CD4-positive, alpha-beta T cell treated with Interleukin-21 for 1 hour (primary cell): ENCODE results near the gene UBXN1.
"Not testable (repeated sequence)": the region's sequence is repeated elsewhere in the genome, so short reads cannot be mapped to it uniquely, and the experiment has no call there.

Experiments used
- DNase-seq: peaks from one replicate; pipeline ENCODE4 v3.0.0-alpha.2; 2020

UBXN1 gene

GRCh38 chr11:62669420-62670161 is 9.3 kb downstream of the UBXN1 start:
- DNase-seq: no peak

GRCh38 chr11:62667460-62667859 is 11.4 kb downstream of the UBXN1 start:
- DNase-seq: no peak

DNA sequence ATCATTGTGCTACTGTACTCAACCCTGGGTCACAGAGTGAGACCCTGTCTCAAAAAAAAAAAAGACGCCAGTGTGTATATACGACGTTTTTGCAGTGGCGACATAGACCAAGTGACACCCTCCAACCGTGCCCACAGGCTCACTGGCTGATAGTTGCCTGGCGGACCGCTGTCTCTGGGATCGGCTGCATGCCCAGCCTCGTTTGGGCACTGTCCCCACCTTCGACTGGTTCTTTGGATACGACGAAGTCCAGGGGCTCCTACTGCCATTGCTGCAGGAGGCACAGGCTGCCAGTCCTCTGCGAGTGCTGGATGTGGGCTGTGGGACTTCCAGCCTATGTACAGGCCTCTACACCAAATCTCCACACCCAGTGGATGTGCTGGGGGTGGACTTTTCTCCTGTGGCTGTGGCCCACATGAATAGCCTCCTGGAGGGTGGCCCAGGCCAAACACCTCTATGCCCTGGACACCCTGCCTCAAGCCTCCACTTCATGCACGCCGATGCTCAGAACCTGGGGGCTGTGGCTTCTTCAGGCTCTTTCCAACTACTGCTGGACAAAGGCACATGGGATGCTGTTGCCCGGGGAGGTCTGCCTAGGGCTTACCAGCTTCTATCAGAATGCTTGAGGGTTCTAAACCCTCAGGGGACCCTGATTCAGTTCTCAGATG is 12.5 kb downstream of the UBXN1 start:
- no peak for DNase-seq

- peak; percentile 72 for DNase-seq
Observed at GRCh38 chr11:62665599-62666258, 13.1 kb downstream of the UBXN1 start.

GRCh38 chr11:62665075-62665598 is 13.7 kb downstream of the UBXN1 start, which contains the start of the genes C11orf98 and CSKMT:
TSS of gene C11orf98 (minus strand) at chr11:62665210. CDS start at chr11:62665169, 41 bp downstream.
TSS of gene CSKMT (plus strand) at chr11:62665312. CDS start at chr11:62665880, 568 bp downstream.
- DNase-seq: peak; percentile 97

DNA sequence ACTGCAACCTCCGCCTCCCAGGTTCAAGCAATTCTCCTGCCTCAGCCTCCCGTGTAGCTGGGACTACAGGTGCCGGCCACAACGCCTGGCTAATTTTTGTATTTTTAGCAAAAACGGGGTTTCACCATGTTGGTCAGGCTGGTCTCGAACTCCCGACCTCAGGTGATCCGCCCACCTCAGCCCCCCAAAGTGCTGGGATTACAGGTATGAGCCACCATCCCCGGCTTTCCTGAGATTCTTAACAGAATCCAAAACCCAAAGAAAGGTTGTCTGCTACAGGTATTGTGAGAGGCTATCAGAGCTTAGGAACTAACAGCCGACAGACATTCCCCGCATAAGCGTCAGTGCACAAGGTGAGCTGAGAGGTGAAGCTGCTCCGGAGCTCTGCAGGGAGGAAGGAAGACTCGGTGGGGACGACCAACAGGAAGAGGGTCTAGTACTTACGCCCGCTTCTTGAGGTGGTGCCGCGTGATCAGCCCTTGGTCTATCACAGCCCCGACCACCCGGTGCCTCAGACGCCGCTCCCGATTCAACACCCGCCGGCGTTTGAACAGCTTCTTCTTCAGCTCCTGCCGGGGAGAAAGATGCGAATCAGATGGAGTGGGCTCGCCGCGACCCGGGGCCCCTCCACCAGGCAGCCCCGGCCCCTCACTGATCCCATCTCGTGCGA is 14.3 kb downstream of the UBXN1 start:
- peak; percentile 64 for DNase-seq

GRCh38 chr11:62656796-62657429 is 22.0 kb downstream of the UBXN1 start:
- DNase-seq: no peak

DNA sequence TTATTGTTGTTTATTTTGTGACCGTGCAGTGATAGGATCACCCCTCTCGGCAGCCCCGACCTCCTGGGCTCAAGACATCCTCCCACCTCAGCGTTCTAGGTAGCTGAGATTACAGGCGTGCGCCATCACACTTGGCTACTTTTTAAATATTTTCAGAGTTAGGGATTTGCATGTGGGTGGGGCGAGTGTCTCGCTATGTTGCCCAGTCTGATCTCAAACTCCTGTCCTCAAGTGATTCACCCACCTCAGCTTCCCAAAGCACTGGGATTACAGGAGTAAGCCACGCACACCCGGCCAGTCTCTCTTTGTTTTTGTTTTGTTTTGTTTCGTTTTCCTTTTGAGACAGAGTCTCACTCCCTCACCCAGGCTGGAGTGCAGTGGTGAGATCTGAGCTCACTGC is 24.6 kb downstream of the UBXN1 start:
- no peak for DNase-seq

GRCh38 chr11:62652161-62653006 is 26.5 kb downstream of the UBXN1 start:
- peak; percentile 74 for DNase-seq

DNA sequence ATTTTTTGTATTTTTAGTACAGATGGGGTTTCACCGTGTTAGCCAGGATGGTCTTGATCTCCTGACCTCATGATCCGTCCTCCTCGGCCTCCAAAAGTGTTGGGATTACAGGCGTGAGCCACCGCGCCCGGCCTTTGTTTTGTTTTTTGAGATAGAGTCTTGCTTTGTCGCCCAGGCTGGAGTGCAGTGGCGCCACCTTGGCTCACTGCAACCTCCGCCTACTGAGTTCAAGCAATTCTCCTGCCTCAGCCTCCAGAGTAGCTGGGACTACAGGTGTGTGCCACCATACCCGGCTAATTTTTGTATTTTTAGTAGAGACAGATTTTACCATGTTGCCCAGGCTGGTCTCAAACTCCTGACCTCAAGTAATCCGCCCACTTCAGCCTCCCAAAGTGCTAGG is 28.6 kb downstream of the UBXN1 start:
- DNase-seq: not testable (repeated sequence)

- no peak for DNase-seq
Observed at GRCh38 chr11:62649486-62649885, 29.4 kb downstream of the UBXN1 start.

DNA sequence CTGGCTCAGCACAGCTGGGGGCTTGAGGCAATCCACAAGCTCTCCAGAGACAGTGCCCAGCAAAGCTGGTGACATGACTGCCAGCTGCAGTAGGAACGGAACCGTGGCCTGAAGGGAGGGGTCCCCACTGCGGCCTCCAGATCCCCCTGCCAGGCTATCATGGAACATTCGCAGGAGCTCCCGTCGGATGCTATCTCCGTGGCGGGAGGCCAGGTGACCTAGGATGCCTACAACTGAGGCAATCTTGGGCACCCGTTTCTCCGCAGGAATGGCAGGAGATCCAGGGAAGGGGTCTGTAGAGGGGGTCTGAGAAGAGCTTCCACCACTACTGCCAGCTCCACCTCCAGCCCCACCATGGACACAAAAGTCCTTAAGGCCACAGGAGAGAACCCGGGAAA is 29.9 kb downstream of the UBXN1 start:
- no peak for DNase-seq

DNA sequence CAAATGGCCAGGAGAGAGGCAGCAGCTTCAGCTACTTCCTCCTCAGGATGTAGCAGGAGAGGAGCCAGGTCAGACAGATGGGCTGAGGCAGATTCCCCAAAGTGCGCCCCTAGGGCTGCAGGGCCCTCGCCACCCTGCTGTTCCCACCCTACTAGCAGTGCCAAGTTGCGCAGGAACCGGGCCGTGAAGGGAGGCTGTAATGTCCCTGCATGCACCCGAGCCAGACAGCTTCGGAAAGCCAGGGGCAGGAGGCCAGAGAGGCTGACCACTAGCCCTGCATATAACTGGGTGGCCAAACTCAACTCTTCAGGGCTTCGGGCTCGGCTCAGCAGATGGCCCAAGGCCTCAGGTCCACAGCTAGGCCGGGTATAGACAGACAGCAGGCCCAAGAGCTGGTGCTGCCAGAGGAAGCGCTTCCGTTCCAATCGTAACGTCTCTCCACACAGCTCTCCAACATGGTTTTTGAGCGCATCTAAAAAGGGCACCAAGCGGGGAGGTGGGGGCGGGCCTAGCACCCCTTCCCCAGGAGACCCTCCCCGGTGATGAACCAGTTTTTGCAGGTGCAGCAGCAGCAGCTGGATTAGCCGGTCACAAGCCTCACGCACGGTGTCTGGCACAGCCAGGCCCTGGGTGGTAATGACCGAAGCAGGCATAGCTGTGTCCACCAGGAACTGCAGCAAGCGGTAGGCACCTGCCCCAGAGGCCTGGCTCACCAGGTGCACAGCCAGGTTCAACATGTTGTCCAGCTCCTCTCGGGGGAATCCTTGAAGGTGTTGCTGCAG is 30.5 kb downstream of the UBXN1 start:
- DNase-seq: no peak

DNA sequence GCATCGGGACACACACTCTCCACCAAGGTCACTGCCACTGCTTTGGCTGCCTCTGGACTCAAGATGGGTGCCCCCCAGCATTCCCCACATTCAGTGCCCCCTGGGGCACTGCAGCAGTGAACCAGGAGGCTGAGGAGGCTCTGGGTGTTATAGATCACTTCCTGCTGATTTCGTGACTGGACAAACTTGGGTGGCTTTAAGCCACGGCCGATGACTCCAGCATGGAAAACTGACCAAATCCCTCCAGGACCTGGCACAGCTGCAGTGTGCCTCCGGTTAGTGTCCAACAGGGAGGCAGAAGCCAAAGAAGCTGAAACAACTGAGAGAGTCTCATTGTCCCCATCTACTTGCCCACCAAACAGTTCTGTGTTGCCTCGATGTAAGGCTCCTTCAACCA is 31.3 kb downstream of the UBXN1 start:
- DNase-seq: no peak

GRCh38 chr11:62646825-62647608 is 31.9 kb downstream of the UBXN1 start:
- DNase-seq: no peak

GRCh38 chr11:62645946-62646824 is 32.7 kb downstream of the UBXN1 start, which contains the start of gene GANAB:
TSS of gene GANAB (minus strand) at chr11:62646613. CDS start at chr11:62646599, 14 bp downstream.
- DNase-seq: peak; percentile 99

GRCh38 chr11:62645671-62645945 is 33.3 kb downstream of the UBXN1 start:
- DNase-seq: no peak

GRCh38 chr11:62644220-62644619 is 34.7 kb downstream of the UBXN1 start:
- DNase-seq: no peak

DNA sequence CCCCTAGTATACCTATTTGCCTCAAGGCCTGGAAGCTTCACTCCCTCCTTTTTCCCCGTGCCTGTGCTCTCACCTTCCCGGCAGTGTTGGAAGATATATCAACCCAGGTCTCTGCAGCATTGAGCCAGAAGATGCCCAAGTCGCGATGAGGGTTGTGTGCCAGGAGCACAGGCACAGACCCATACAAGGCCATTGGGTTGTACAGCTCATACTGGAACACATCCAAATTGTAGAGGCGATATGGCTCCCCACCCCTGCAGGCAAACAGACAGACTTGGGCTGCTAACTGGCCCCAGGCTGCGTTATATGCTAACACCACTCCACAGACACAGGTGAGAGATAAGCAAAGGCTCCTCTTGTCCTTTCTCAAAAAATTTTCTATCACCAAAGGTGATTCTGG is 46.4 kb downstream of the UBXN1 start:
- no peak for DNase-seq
